GM18951 (cell line): ENCODE results near the gene KMO.

ENCODE experiments used
- POLR2A ChIP-seq: IDR thresholded peaks from 4 replicates; pipeline ENCODE4 v1.6.1; 2011; ENCODE audit warnings: mild to moderate bottlenecking; ENCODE audit not compliant: insufficient read length, insufficient read depth; ENCODE audit errors: extremely low read depth
- in situ Hi-C: fragments of 300-500 bp; cut with MboI; formaldehyde crosslinking; loops from one replicate; pipeline ENCODE4 v1.12.0; 2022; ENCODE audit warnings: low sequenced_read_pairs, mixed read lengths, inconsistent platforms; ENCODE audit not compliant: unreplicated experiment

KMO gene

DNA sequence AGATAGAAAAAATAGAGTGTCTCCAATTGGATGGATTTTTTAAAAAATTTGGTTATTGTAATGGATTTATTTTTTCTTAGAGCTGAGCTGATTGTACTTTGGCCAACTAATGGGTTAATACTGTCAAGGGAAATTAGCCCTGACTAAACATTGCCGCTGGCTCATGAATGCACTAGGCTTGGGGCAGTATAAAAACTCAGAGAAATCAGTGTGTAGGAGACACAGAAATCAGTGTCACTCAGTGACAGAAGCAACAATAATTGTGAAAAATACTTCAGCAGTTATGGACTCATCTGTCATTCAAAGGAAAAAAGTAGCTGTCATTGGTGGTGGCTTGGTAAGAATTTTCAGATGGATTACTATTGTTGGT is at the start of gene KMO:
KMO (plus strand) TSS at position 217 of the 370 bp plus-strand sequence; CDS start at position 284, 67 bp downstream.
- in situ Hi-C loops = loop anchor here (25.0 kb wide), 1 partner anchor 305 kb away; the partner anchor contains the start of gene EXO1
- TF ChIP-seq POLR2A = no peak

DNA sequence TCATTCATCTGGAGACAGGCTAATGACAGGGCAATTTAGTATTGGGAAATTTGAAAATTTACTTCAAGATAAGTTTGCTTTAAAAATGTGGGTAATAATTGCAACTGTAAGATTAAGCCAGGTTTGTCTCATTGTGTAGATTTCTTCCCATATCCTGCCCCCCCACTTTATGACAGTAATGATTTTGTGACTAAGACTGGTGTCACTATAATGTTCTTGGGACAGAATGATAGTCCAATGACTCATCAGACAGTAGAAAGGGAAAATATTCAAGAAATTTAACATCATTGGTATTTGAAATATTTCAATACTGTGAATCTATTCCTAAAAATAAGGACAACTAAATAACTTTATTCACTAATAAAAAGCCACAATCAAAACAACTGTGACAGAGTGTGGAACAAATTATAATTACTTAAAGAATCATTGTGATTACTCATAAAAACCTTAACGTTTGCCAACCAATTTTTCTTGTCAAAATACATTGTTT is 49.4 kb upstream of the KMO start:
- no peak for TF ChIP-seq POLR2A
- in situ Hi-C loops = no loop called here

DNA sequence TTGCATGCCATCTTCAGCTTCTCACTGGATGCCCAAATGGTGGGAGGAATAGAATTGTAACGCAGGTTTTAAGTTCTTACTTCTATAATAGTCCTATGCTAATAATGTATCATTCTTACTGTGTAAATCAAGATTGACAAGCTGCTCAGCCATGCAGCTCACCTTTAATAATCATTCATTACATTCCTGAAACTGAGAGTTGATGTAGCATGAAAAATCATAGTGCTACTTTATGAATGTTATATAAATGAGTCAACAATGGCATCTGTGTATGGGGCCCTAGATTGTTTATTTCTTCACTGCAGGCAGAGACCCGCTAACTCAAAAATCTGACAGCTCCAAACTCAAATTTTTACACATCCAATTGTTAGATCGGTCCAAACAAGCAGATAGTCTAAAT is 47.0 kb upstream of the KMO start:
- in situ Hi-C loops = no loop called here
- TF ChIP-seq POLR2A = no peak

DNA sequence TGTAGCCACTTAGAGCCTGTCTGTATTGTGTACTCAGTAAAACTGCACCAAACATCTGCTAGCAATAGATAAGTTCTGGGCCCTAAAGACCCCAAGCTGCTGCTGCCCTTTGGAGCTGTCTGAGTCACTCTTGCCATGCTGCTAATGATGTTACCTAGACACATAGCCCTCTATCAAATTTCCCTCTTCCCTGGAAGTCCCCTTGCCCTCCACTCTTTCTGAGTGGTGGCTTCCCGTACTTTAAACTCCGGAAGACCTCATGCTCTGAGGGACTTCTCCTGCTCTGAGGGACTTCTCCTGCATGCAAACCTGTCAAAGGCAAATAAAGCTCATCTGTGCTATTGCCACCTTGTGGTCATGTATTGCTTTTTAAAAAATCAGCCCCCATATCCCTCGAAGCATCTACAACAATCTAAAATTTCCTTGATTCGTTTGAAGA is 46.6 kb upstream of the KMO start:
- no peak for TF ChIP-seq POLR2A

DNA sequence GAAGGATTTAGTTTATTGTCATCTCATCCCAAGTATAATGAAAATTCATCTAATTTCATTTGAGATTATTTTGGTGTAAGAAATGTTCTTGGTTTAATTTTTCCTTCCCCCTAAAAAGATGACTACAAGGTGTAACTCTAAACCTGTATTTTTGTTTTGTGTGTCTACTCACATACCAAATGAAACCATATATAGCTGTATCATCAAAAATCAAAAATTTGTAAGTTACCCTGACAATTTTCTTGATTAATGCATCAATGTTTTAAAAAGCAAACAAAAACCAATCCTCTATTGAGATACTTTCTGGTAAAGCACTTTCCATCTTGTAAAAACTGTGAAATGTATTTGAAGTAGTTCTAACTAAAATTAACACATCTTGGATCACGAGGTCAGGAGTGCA is 43.4 kb upstream of the KMO start:
- TF ChIP-seq POLR2A = no peak
- in situ Hi-C loops = no loop called here

More for the DNA sequence above, 46.6 kb upstream of the KMO start:
- in situ Hi-C loops = no loop called here

DNA sequence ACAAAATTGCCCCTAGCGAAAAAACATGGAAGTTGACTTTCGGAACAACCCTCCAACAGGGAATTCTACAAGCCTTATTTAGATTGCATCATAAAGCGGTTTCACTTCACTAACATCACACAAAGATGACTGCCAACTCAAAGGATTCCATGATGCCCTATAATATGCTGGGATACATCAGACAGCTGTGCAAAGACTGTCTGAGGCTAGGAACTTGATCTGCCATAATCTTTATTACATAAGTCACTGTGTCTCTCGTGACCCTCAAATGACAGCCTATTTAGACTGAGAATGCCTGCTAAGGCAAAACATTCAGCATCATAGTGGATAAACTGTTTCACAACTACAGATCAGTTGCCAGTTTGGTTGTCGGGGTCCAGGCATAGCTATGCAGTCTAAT is 36.4 kb upstream of the KMO start:
- TF ChIP-seq POLR2A = no peak
- in situ Hi-C loops = no loop called here

DNA sequence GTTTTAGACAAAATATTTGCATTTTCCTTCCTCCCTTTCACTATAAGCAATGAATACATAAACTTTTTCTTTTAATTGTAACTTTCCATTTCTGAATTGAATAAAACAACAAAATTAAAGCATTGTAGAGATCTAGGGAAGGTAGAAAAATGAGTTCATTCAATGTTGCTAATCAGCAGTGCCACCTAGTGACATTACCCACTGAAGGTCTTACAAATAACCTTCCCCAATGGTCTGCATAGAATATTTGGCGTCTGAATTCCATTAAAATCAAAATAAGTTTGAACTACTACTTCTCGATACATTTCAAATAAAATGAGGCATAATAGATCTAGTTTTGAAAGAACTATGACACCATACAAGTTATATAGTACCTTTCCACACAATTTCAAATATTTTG is 32.3 kb upstream of the KMO start:
- in situ Hi-C loops = no loop called here
- no peak for TF ChIP-seq POLR2A

DNA sequence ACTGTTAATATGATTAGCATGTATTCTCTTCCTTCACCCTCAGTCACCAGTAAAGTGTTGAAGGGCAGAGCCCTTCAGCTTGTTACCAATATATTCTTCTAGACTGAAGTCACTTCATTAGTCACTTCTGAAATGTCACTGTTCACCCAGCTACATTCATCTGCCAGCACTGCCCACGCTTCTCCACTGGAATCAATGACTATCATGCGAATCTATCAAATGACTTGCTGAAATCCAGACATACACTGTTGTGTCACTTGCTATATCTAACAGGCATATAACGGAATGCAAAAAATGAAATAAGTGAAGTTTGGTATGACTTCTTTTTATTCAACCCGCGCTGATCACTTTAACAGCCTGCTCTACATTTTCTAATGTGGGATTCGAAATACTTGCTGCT is 28.7 kb upstream of the KMO start:
- no peak for TF ChIP-seq POLR2A
- in situ Hi-C loops = no loop called here

DNA sequence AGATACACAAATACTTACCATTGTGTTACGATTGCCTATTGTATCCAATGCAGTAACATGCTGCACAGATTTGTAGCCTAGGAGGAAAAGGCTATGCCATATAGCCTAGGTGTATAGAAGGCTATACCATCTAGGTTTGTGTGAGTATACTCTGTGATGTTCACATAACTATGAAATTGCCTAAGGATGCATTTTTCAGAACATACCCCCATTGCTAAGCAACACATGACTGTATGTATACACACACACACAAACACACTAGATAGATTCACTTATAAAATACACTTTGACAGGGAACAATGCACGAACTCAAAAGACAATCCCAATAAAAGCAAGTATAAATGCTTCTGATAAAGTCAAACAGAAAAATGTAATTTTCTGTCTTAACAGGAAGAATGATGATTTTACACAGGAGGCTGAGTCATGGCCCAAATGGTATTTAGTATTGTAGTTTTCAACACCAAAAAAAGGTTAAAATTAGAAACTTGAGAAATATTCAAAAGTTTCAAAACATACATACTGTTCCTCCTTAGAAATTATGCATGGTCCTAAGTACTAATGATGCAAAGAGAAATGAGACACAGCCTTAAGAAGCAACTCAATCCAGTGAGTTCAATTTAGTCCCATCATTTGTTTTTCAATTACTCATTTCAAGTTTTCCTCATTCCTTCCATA is 24.9 kb upstream of the KMO start:
- in situ Hi-C loops = no loop called here
- TF ChIP-seq POLR2A = no peak

DNA sequence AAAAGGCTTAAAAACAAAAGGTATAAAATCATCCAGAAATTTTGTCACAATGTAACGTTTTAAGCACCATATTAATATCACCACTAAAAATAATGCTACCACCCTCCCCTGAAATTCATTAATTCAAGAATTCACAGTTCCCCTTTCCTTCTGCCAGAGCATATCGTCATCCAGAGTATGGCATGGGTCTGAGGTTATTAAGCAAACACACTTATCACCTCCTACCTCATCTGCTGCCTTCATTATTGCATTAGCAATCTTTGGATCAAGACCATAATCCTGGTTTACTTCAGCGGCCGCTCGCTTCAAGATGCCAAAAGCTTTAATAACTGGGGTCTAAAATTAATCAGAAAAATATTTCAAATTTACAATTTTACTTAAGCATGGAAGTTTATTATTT is 18.8 kb upstream of the KMO start:
- in situ Hi-C loops = no loop called here
- no peak for TF ChIP-seq POLR2A

DNA sequence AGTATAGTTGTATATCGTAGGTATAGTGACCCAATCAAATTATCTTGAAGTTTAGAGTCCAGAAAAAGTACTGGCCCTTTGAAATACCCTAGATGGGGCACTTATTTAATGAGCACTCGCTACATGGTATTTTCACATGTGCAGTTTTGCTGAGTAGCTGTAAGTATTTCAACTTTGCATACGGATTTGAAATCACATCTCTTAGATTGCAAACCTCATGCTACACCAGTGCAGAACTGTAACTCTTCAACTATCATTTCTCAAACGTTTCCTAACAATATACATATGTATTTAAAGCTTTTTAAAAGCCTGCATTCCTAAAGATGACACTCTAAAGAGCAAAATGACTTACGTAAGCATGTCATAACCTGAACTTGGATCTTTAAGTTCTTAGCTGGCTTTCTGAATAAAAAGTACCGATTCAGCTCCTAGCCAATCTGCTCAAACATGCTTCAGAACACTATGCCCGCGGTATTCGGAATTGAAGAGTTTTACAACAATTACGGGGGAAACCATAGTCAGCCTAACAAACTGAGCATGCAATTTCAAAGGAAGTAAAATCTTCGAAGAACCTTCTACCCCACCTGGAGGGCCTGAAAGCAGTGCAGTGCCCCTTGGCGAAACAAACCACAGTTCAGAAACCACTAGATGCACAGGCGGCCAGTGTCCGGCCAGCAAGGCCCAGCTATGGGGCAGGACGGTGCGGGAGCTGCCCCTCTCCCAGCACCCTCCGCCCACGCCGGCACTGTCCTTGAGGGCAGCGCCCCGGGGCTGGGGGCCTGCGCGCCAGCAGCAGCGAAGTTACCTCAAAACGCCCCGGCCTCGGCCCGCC is 13.5 kb upstream of the KMO start:
- no peak for TF ChIP-seq POLR2A
- in situ Hi-C loops = no loop called here

DNA sequence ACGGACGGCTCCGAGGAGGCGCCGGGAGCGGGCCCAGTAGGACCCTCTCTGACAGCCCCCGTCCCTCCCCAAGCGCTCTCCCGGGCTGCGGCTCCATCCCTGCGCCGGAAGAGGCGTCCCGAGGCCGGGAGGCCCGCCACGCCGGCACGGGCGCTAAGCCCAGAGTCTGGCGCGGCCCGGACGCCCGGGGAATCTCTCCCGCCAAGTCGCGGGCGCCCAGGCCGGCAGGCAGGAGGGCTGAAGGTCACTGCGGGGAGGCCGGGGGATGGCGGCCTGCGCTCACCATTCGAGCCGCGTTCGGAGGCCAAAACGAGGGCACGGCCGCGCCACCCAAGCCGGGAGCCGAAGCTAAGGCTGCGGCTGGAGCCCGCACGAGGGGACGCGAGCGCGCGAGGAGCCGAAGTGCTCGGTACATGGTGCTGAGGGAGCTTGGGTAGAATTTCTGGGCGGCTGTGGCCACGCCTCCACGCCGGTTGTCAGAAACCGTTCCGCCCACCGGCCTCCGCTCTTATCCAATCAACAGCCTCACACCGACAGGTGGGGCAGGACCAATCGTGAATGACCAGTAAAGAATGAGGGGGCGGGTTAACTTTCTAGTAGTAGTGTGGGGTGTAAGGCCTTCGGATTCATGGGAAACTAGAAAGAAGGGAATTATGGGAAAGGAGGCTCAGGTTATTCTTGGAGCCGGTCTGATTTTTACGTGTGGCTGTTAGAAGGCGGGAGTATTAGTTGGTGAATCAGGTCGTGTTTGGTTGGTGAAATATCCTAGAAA is 12.7 kb upstream of the KMO start, which contains the start of gene FH:
FH (minus strand) TSS at position 448 of the 772 bp plus-strand sequence; CDS start at position 415, 33 bp downstream.
- in situ Hi-C loops = no loop called here

DNA sequence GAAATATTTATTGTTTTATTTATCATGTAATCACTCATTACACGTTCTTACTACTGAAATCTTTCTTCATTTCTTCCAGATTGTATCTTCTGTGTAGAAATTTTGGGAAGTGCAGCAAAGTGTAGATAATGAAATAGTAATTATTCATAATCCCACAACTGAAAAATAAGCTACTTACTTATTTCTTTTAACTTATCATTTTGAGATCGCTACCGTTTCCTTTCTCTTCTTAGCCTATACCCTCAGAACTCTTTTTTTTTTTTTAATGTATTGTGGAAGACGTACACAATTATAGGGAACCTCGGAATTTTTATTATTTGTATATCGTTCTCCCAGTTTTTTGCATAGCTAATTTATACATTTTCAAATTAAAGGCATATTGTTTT is 12.1 kb upstream of the KMO start:
- in situ Hi-C loops = no loop called here
- TF ChIP-seq POLR2A = no peak

More for the DNA sequence above, 12.7 kb upstream of the KMO start, which contains the start of gene FH:
- TF ChIP-seq POLR2A = peak; percentile 96
